Measurements from ENCODE around the gene PPP4R3A. TPM values are rescaled to one million over a fixed set of nuclear protein-coding genes. Genes with fewer than 3 reads are reported as not detected.

PPP4R3A gene
- polyA plus RNA-seq, 1 donor (not counting 4 experiments of a cell fraction or from before 2014, with no cell fraction given): 53.8 TPM

DNA sequence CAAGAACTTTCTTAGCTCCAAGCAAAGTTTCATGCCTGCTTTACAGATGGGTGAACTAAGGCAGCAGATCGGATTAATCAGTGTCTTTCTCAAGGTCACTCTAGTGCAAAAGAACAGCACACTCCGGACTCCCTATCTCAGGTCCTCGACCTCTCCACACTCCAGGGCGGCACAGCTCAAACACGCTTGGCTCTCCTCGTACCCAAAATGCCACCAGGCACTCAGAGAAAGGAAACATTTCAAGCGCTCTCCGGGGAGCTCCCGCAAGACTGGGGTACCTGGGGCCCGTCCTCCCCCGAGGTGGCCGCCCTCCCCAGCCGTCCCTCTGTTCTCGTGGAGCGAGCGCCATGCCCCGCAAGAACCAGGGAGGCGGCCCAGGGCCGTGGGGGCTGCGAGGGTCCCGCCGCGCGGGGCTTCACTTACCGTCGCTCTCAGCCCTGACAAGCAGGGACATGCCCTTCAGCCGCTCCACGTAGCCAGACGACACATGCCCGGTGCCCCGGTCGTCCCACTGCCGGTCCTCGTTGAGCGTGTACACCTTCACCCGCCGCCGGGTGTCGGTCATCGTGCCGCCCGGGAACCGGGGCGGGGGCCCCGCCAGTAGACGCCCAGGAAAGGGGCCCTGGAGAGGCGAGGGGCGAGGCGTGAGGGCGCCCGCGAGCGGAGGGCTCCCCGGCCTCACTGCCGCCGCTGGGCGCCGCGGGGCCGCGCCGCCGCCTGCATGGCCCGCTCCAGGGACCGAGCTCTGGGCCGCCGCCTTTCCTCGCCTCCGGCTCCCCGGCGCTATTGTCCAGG, 830 bp downstream of the PPP4R3A start:
- TF ChIP-seq, protein P1, sequence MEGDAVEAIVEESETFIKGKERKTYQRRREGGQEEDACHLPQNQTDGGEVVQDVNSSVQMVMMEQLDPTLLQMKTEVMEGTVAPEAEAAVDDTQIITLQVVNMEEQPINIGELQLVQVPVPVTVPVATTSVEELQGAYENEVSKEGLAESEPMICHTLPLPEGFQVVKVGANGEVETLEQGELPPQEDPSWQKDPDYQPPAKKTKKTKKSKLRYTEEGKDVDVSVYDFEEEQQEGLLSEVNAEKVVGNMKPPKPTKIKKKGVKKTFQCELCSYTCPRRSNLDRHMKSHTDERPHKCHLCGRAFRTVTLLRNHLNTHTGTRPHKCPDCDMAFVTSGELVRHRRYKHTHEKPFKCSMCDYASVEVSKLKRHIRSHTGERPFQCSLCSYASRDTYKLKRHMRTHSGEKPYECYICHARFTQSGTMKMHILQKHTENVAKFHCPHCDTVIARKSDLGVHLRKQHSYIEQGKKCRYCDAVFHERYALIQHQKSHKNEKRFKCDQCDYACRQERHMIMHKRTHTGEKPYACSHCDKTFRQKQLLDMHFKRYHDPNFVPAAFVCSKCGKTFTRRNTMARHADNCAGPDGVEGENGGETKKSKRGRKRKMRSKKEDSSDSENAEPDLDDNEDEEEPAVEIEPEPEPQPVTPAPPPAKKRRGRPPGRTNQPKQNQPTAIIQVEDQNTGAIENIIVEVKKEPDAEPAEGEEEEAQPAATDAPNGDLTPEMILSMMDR (optimal IDR thresholded peaks at IDR 0.05 in 1 of 3, IDR thresholded peaks at IDR 0.05 in 1 of 3, conservative IDR thresholded peaks at IDR 0.05 in 1 of 3; ENCODE audit: extremely low read depth in 1 of 3, insufficient read depth in 2 of 3, low read length in 3 of 3): no peak
- no peak for TF ChIP-seq EZH2 (IDR thresholded peaks at IDR 0.05; ENCODE audit: low read length)
- no peak for FAIRE-seq

DNA sequence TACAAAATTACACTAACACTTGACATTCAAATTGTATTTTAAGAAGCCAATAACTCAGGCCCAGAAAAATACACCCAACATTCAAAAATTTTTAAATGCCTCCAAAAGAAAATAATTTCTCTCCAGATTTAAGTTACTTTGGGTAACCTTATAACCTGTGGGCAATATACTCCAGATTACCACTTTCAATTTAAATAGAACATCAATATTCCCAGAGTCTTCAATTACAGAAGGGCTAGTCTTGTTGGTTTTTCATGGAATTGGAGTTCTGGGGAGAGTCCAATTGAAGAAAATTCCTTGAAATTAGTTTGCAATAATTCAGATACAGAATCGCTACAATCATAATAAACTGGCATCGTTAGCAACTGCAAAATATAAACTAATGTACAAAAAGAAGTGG, 2.0 kb downstream of the PPP4R3A start:
- Histone ChIP-seq H3K27ac (ENCODE audit: control insufficient read depth, insufficient read depth, low read length) (peak overlapping the region; percentile 98), H3K4me2 (ENCODE audit: control insufficient read depth, extremely low read depth, insufficient read depth, low read depth, low read length) (peak overlapping the region; percentile 72), H3K36me3 (ENCODE audit: control insufficient read depth in 2 of 2, extremely low read depth in 1 of 2, insufficient read depth in 2 of 2, low read length in 2 of 2) (peaks cover 3 to 14% of the 10 kb centered on the region in 2 experiments), H3K9me3 (ENCODE audit: control insufficient read depth, low read depth, low read length) (no peaks in the 10 kb centered on the region), H3K79me2 (ENCODE audit: control insufficient read depth, insufficient read depth, low read length) (peaks cover 66% of the 10 kb centered on the region), H3K9me1 (ENCODE audit: control insufficient read depth, extremely low read depth, insufficient read depth, low read length) (no peaks in the 10 kb centered on the region), H3K4me3 (ENCODE audit: control insufficient read depth in 2 of 3, extremely low read depth in 1 of 3, insufficient read depth in 2 of 3, low read depth in 1 of 3, low read length in 3 of 3) (peak overlapping the region; percentile 59 to 90 (median 89)), H3K4me1 (ENCODE audit: control insufficient read depth, extremely low read depth, insufficient read depth, low read length) (peaks cover 5% of the 10 kb centered on the region), H3K9ac (ENCODE audit: control insufficient read depth, extremely low read depth, insufficient read depth, low read length) (peak overlapping the region; percentile 97), H4K20me1 (ENCODE audit: control insufficient read depth, extremely low read depth, insufficient read depth, low read length) (peaks cover 24% of the 10 kb centered on the region), H3K27me3 (ENCODE audit: control insufficient read depth, extremely low read depth, insufficient read depth, low read length) (no peaks in the 10 kb centered on the region), H2AFZ (ENCODE audit: control insufficient read depth, low read length) (no peak overlapping the region)
- FAIRE-seq (no peak), DNase-seq (ENCODE audit: low read depth, low spot score) (no peak)
- TF ChIP-seq, protein P1 (optimal IDR thresholded peaks at IDR 0.05 in 1 of 3, IDR thresholded peaks at IDR 0.05 in 1 of 3, conservative IDR thresholded peaks at IDR 0.05 in 1 of 3; ENCODE audit: extremely low read depth in 1 of 3, insufficient read depth in 2 of 3, low read length in 3 of 3): no peak
- TF ChIP-seq EZH2 (IDR thresholded peaks at IDR 0.05; ENCODE audit: low read length): no peak
- dilution Hi-C loops (cut with MboI; ENCODE audit: extremely low pct_ligation_motif_present, low sequenced_read_pairs): no loop called here

More for the DNA sequence above, 830 bp downstream of the PPP4R3A start:
- Histone ChIP-seq H3K27me3 (ENCODE audit: control insufficient read depth, extremely low read depth, insufficient read depth, low read length) (no peaks in the 10 kb centered on the region), H3K27ac (ENCODE audit: control insufficient read depth, insufficient read depth, low read length) (peak overlapping the region; percentile 98), H3K4me2 (ENCODE audit: control insufficient read depth, extremely low read depth, insufficient read depth, low read depth, low read length) (peak overlapping the region; percentile 72), H2AFZ (ENCODE audit: control insufficient read depth, low read length) (no peak overlapping the region), H4K20me1 (ENCODE audit: control insufficient read depth, extremely low read depth, insufficient read depth, low read length) (peaks cover 19% of the 10 kb centered on the region), H3K36me3 (ENCODE audit: control insufficient read depth in 2 of 2, extremely low read depth in 1 of 2, insufficient read depth in 2 of 2, low read length in 2 of 2) (peaks cover 3 to 6% of the 10 kb centered on the region in 2 experiments), H3K79me2 (ENCODE audit: control insufficient read depth, insufficient read depth, low read length) (peaks cover 54% of the 10 kb centered on the region), H3K9ac (ENCODE audit: control insufficient read depth, extremely low read depth, insufficient read depth, low read length) (peak overlapping the region; percentile 97), H3K9me1 (ENCODE audit: control insufficient read depth, extremely low read depth, insufficient read depth, low read length) (no peaks in the 10 kb centered on the region), H3K4me3 (ENCODE audit: control insufficient read depth in 2 of 3, extremely low read depth in 1 of 3, insufficient read depth in 2 of 3, low read depth in 1 of 3, low read length in 3 of 3) (peak overlapping the region; percentile 59 to 90 (median 89)), H3K9me3 (ENCODE audit: control insufficient read depth, low read depth, low read length) (no peaks in the 10 kb centered on the region), H3K4me1 (ENCODE audit: control insufficient read depth, extremely low read depth, insufficient read depth, low read length) (peaks cover 5% of the 10 kb centered on the region)
- dilution Hi-C loops (cut with MboI; ENCODE audit: extremely low pct_ligation_motif_present, low sequenced_read_pairs): no loop called here
- DNase-seq (ENCODE audit: low read depth, low spot score): no peak

Data from keratinocyte (primary cell).